K562 (cell line): ENCODE measurements around the gene JAKMIP1.

Experiments
- TFAM ChIP-seq: fragments of 250-450 bp; sonication (Bioruptor Pico); conservative IDR thresholded peaks from 2 replicates; pipeline ENCODE4 v1.5.0; 2021; ENCODE audit warnings: mild to moderate bottlenecking, moderate library complexity
- ZNF274 ChIP-seq: IDR thresholded peaks from 2 replicates; pipeline ENCODE4 v1.6.1; 2011; ENCODE audit warnings: low read depth, mild to moderate bottlenecking, low read length, moderate library complexity, borderline replicate concordance

DNA sequence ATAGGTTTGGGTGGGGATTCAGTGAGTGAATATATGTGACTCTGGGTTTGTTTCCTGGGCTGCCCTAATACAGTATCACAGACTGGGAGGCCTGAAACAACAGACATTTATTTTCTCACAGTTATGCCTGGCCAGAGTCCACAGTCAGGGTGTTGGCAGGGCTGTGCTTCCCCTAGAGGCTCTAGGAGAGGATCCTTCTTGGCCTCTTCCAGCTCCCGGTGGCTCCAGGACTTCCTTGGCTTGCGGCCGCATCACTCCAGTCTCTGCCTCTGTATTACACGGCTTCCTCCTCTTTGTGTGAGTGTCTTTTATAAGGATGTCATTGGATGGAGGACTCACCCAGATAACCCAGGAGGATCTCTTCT is 5.2 kb upstream of the JAKMIP1 start:
- TF ChIP-seq ZNF274 (no peak), TFAM (no peak)
